Omental fat pad (tissue), 4 donors: ENCODE measurements around the gene HTRA1. TPM values are rescaled to one million over a fixed set of nuclear protein-coding genes. Genes with fewer than 3 reads are reported as not detected.

Experiments used
- ATAC-seq: fragments of 150-250 bp; one replicate; pipeline ENCODE4 v1.9.1; 2016; ENCODE audit warnings: mild to moderate bottlenecking, moderate library complexity; ENCODE audit not compliant: low FRiP score
- DNase-seq: peaks from one replicate; pipeline ENCODE4 v3.0.0-alpha.2; 2019; ENCODE audit warnings: low spot score
- total RNA-seq, 4 donors: library from RNA; depleted of rRNA; stranded (reverse); fragments of >200 nt; gene quantifications; one replicate each; pipeline ENCODE4 v1.1.0, GENCODE V29; 2016
- TF ChIP-seq, protein P1 (sequence below), 3 donors: fragments of 450-650 bp; IDR thresholded peaks; one replicate each; pipeline ENCODE4 v1.5.1; 2016 to 2017; ENCODE audit warnings: antibody characterized with exemption in 3 of 3, mild to moderate bottlenecking in 3 of 3, moderate library complexity in 2 of 3

Gene HTRA1
- total RNA-seq, 4 donors from 2014 or later, result 92.8 to 402 (median 260) TPM

DNA sequence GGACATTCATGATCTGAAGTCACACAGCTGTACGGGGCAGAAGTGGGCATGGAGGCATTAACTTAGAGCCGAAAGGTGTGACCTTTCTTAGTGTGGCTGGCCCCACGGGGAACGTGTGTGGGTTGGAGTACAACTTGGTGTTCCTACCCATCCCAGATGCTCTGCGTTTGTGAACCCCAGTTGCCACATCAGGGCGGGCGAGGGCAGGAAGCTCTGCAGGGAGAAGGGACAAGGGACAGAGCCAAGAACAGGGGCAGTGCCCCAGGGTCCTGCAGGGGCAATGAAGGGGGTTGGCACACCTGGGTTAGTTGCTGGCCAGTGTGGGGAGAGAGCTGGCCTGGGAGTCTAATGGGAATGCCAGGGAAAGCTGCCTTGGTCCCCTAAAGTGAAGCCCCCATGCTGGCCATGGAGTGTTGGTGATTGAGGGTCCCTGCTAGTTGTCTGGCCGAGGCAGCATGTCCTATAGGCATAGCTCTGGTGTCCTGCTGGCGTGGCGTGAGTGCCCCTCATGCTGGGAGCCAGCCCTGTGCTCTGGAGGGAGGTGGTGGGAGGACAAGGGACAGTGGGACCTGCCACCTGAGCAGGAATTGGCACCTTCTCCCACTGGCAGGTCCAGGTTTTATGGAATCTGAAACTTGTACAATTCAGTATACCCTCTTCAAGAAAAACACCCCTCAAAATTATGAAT is 18.9 kb downstream of the HTRA1 start:
- DNase-seq, result no peak
- ATAC-seq, result no peak
- TF ChIP-seq, protein P1, sequence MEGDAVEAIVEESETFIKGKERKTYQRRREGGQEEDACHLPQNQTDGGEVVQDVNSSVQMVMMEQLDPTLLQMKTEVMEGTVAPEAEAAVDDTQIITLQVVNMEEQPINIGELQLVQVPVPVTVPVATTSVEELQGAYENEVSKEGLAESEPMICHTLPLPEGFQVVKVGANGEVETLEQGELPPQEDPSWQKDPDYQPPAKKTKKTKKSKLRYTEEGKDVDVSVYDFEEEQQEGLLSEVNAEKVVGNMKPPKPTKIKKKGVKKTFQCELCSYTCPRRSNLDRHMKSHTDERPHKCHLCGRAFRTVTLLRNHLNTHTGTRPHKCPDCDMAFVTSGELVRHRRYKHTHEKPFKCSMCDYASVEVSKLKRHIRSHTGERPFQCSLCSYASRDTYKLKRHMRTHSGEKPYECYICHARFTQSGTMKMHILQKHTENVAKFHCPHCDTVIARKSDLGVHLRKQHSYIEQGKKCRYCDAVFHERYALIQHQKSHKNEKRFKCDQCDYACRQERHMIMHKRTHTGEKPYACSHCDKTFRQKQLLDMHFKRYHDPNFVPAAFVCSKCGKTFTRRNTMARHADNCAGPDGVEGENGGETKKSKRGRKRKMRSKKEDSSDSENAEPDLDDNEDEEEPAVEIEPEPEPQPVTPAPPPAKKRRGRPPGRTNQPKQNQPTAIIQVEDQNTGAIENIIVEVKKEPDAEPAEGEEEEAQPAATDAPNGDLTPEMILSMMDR (IDR thresholded peaks at IDR 0.05), result no peak

DNA sequence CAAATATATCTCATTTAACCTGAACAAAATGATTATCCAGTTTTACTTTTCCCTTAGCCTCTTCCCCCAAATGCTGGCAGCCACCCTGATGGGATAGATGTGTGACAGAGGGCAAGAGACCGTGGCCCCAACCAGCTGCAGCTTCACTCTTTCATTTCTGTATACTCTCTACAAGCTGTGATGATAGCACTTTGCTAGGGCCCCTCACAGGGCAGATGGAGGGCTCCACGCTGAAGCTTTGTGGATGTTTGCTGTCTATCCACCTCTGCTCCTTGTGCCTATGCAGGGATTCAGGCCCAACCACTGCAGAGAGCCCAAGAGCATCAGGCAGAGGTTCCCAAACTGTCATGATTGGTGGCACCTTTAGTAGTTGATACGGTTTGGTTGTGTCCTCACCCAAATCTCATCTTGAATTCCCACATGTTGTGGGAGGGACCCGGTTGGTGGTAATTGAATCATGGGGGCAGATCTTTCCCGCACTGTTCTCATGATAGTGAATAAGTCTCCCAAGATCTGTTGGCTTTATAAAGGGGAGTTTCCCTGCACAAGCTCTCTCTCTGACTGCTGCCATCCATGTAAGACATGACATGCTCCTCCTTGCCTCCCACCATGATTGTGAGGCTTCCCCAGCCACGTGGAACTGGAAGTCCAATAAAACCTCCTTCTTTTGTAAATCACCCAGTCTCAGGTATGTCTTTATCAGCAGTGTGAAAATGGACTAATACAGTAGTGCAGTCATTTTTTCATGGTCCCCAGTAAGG is 20.1 kb downstream of the HTRA1 start:
- ATAC-seq (no peak), DNase-seq (no peak)
- TF ChIP-seq, protein P1 (IDR thresholded peaks at IDR 0.05), result no peak

DNA sequence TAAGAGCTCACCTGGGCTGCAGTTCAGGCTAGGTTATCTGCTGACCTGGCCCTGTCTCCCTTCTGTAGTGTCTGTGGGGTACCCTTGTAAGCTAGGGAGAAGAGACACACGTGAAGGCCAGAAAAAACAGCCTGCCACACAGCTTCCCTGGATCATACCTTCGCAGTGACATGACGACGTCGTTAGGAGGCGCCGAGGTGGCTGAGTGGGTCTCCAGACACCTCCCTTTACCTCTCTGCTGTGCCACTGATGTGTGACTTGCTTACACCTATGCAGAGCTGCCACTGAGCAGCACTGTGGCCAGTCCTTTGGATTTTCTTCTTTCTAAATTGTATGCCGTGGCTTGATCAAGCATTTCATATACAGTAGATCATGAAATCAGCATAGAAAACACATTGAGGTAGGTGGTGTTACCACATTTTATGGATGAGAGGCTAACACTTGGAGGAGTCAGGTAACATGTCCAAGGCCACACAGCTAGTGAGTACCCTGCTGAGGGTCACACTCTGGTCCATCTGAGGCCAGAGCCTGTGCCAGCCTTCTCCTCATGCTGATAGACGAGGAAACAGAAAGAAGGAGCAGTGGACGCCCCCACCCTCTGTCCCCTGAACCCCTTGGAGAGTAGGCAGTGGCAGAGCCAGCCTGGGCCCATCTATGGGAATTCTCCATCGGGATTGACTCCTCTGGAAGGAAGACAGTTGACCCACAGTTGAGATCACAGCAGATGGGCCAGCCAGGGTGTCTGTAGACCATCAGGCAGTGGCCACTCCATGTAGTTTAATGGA is 23.1 kb downstream of the HTRA1 start:
- ATAC-seq (no peak), DNase-seq (no peak)
- TF ChIP-seq, protein P1 (IDR thresholded peaks at IDR 0.05), result no peak

DNA sequence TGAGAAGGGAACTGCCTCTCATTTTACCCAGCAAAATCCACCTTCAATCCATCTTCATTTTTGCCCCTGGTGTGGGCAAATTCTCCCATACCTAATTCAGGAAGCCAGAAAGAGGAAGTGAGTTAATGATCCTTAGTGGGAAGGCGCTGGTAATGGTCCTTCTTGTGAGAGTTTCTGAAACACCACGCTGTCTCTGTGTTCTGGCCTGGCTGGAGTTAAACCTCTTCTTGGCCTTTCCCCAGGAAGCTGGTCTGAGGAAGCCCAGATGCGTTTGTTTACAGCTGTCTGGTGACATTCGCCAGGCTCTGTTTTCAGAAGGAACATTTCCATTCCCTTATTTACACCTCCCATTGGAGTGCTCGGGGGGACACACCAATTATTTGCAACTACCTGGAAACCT is 24.3 kb downstream of the HTRA1 start:
- no peak for ATAC-seq

DNA sequence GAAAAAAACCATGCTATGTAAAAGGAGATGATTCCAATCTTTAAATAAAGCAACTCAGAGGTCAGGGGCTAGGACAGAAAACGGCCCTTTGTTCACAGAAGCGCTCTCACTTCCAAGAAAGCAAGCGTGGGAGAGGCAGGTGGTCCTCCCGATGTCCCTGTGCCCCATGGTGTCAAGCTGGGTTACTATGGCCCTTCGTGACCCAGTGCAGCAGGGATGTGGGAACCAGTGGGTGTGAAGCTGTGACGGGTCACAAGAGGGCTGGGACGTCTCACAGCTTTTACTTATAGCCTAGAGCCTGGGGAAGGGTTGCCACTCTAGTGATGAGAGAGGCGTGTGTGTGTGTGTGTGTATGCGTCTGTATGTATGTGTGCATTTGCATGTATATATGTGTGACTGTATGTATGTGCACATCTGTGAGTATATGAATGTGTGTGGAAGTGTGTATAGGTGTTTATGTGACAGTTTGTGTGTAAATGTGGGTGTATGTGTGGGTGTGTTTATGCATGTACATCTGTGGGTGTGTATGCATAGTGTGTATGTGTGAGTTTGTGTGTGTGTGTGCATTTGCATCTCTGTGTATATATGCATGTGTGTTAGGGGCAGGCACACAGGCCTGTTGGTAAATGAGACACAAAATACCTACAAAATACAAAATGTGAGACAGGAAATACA is 25.2 kb downstream of the HTRA1 start:
- DNase-seq (no peak), ATAC-seq (no peak)
- TF ChIP-seq, protein P1 (IDR thresholded peaks at IDR 0.05), result no peak

More for the DNA sequence above, 24.3 kb downstream of the HTRA1 start:
- DNase-seq, result no peak
- TF ChIP-seq, protein P1 (IDR thresholded peaks at IDR 0.05), result no peak

DNA sequence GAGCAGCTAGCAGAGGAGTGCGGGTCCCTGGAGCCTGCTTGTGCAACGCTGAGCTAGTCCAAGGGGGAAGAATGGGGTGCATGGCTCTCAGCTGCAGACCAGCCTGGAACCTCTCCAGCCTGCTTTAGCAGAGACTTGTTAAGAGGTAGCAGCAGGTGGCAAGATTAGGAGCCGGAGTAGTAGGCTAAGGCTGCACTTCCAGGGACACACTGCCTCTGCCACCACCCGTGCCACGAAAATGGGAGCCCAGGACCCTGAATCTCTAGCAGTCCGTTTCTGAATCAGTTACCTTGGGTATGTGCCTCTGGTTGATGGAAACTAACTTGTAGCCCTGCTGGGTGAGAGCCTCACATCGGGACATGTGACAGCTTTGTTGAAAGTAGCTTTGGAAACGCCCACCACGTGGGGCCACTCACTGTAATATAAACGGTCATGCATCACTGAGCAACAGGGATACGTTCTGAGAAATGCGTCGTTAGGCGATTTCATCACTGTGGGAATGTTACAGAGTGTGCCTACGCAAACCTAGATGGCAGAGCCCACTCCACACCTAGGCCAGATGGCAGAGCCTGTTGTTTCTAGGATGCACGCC is 25.9 kb downstream of the HTRA1 start:
- no peak for DNase-seq

More for the DNA sequence above, 25.9 kb downstream of the HTRA1 start:
- no peak for ATAC-seq
- TF ChIP-seq, protein P1 (IDR thresholded peaks at IDR 0.05), result no peak
